Measurements from ENCODE around the gene COA1.
"Not testable (repeated sequence)": the region's sequence is repeated elsewhere in the genome, so short reads cannot be mapped to it uniquely, and the experiment has no call there.

The COA1 gene

DNA sequence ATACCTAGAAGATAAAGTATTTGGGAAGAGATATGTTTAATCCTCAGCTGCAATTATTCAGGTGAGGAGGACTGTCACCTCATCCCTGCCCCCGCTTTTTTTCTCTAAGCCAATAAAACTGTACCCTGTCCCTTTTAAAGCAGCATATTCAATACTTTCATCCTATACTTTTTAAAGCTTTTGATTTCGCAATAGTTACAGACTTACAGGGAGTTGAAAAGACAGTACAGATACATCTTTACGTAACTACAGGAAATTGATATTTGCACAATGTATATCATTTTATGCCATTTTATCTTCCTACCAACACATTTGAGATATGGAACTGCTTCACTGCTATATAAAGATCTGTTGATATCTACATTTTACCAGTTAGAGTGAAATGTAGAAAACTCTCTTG, 98.8 kb downstream of the COA1 start:
- no peak for DNase-seq (ENCODE audit: low read depth in 2 of 2)

DNA sequence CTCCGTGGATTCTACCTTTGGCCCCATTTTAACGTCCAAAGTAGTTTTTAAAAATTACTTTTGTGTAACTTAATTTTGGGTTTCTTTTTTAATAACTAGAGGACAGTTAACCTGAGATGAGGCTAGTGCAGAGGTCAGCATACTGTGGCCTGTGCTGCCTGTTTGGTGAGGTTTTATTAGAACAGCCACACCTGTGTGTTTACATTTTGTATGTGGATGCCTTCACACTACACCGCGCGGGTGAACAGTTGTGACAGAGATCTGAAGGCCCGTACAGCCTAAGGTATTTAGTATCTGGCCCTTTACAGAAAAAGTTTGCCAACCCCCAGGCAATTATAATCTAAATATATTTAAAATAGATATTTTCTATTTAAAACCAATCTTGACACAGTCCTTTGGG, 99.5 kb downstream of the COA1 start:
- DNase-seq (ENCODE audit: low read depth in 2 of 2) = no peak

DNA sequence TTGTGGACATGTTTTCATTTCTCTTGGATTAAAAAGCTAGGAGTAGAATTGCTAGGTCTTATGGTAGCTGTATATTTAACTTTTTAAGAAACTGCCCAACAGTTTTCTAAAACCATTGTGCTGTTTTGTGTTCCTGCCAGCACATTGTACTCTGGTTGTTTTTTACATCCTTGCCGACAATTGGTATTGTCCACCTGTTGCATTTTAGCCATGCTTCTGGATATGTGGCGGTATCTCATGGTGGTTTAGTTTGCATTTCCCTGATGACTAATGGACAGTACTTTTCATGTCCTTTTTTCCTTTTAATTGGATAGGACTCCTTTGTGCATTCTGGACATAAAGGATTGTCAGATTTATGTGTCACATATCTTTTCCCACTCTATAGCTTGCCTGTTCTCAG, 100.9 kb downstream of the COA1 start:
- DNase-seq (ENCODE audit: low read depth in 2 of 2) = no peak

DNA sequence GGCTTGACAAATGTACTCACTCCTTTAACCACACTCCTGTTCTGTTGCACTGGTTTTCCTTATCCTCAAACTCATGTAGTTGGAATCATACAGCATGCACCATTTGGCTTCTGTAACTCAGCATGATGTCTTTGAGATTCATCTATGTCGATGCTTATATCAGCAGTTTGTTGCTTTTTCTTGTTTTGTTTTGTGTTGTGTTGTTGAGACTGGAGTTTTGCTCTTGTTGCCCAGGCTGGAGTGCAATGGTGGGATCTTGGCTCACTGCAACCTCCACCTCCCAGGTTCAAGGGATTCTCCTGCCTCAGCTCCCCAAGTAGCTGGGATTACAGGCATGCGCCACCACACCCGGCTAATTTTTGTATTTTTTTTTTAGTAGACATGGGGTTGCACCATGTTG, 101.5 kb downstream of the COA1 start:
- not testable (repeated sequence) for DNase-seq (ENCODE audit: low read depth in 2 of 2)

DNA sequence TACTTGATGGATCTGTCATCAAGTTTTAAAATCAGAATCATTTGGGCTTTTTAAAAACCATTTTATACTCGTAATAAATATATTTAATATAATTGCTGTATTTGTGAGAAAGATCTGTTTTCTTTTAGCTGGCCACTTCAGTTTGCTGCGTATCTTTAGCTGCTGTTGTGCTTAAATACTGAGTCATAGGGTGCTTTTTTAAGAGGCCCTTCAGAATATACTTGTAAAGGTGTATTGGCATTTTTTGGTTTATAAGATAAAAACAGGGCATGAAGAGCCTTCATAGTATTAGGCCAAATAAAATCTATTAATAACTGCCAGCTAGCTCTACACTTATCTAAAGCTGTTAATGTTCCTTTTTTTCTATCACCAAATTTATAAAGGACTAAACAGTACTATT, 102.6 kb downstream of the COA1 start:
- no peak for DNase-seq (ENCODE audit: low read depth in 2 of 2)

DNA sequence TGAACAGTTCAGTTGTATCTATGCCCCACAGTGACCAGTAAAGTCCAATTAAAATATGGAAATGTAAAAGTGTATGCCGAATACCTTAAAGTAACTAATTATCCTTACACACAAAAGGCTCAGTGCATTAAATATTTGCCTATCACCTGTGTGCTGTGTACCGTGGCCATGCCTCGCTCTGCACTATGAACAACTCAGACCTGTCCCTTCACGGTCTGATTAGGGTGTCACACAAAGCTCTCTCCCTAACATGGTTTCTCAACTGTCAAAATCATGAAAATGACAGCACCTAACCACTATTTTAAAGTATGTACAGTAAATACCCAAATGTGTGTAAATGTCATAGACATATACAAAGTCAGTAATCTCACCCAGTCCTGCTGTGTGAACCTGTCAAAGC, 103.3 kb downstream of the COA1 start:
- no peak for DNase-seq (ENCODE audit: low read depth in 2 of 2)

DNA sequence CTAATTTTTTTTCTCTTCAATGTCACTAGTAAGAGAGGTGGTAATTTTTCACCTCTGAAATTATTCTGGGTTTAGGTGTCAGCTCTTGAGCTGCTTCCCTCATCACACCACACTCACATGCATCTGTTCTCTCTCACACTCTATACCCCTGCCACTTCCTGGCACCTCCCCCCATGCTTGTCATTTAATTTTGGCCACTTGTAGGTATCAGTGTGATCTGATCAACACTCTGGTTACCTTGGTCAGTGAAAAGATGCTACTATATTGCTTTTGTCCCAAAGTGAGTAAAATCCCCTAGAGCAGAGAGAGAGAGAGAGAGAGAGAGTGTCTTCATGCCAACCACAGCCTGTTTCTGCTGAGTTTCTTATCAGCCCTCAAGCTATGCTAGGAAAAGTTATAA, 103.9 kb downstream of the COA1 start:
- DNase-seq (ENCODE audit: low read depth in 2 of 2) = no peak

DNA sequence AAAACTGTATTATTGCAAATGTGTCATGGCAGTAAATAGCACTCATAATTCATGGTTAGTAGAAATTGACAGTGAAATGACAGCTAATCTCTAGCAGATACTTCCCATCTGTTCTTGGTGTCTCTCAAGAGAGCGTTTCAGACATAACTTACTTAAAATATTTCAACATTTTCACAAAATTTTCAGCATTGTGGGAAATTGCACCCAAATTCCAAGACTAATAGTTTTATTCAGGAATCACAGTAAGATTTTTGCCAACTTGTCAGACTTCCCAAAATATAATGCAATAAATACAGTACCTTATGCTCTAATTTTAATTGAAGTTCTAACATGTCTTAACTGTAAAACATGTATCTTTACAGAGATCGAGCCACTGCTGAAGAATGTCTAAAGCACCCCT, 105.2 kb downstream of the COA1 start:
- no peak for DNase-seq (ENCODE audit: low read depth in 2 of 2)

DNA sequence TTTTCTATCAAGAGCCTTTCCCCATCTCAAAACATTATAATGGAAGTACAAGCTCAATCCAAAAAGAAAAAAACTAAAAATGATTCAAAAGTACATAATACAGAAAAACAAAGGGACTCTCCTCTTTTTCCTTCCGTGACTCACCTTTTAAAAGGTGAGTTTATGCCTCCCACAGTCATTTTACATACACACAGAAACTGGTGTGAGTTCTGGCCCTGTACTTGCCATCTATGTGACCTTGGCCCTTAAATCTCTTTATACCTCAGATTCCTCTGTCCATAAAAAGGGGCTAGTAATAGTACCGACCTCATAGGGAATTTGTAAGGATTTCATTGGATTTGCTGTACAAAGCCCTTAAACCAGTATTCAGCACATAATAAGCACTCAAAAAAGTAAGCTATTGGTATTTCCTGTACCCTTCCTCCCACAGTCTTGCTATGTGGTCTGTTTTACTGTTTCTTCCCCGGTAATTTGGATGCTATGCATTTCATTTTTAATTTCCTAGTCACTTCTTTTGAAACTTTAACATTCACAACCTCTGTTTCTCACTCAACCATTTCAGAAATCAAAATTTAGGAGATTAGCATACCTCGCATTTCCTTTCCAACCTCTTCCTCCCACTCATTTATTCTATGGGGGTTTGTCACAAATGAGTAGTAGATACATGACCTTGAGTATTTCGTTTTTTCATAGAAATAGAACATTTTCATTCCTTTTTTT, 107.4 kb downstream of the COA1 start:
- DNase-seq (ENCODE audit: low read depth in 2 of 2) = peak; percentile 15 to 25

DNA sequence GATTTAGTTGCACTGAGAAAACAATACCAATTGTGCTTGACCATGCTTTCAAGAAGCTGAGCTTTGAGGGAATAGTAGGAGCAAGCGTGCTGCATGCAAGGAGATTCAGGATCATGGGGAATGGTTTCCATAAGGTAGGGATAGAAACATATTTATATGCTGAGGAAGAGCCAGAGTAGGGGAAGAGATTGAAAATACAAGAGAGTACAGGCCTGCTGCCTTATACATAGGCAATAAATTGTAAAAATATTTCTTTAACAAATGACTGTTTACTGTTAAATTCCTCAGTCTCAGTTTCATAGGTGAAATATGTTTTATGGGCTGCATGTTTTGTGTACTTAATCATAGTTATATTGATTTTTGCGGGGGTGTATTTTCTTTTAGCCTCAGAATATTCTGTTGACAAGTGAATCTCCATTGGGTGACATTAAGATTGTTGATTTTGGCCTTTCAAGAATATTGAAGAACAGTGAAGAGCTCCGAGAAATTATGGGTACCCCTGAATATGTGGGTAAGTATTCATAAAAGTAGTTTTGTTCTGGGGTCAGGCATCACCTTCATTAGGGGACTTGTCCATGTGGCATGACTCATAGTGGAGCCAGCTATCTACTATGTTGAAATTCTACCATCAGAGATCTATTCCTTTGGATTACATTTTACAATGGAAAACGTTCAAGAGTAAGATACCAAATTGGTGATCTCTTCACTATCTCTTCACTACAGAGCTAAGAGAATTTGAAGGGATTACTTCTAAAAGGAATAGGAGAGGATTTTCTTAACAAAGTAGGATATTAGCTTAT, 109.9 kb downstream of the COA1 start:
- DNase-seq (ENCODE audit: low read depth in 2 of 2) = no peak

DNA sequence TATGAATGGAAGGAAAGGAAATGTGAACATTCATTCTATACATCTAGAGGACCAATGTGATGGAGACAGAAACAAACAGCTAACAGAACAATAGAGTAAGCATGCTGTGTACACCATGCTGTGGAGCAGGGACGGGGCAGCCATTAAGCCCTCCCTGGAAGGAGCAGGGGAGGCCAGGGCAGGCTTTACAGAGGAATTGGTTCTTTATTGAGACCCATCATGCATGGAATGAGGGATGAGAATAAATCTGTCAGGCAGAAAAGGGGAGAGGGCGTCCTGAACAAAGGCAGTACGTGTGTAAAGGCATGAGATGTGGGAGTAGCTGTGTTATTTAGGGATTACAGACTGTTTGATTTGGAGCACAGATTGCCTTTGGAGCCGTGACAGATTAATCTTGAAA, 111.2 kb downstream of the COA1 start:
- DNase-seq (ENCODE audit: low read depth in 2 of 2) = no peak

DNA sequence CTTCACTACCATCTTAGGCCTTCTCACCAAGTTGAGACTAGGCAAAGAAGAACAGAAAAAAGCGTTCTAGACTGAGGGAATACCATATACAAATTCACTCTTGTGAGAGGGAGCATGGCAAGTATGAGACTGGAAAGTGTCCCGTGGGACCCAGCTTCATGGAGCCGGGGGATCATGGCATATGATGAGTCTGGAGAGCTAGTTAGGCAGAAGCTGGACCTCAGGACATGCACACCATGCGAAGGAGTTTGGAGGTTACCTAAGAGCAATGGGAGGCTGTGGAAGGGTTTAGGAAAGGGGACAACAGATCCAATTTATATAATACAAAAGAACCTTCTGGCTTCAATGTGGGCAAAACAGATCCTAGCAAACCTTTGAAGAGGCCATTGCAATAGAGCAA, 112.3 kb downstream of the COA1 start:
- DNase-seq (ENCODE audit: low read depth in 2 of 2) = no peak

DNA sequence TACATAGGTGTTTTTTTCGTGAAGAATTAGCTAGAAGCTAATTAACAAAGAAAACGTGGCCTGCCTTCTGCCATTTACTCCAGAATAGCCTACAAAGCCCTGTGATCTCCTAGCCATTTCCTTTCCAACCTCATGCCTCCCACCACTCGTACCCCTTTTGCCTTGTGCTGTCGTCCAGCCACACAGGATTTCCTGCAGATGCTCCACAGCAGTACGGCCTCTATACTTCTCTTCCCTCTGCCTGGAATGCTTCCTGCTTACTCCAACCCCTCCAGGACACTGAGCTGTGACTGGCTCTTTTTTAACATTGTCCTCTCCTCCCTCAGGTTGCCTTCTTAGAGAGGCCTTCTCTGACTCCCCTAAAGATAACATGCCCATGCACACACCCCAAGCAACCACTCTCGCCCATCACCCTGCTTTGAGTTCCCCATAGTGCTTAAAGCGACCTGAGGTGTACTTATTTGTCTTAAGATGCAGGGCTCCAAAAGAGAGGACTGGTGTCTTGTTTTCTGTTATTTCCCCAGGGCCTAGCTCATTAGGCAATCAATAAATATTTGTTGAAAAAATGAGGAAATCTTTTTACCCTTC, 113.7 kb downstream of the COA1 start:
- no peak for DNase-seq (ENCODE audit: low read depth in 2 of 2)

DNA sequence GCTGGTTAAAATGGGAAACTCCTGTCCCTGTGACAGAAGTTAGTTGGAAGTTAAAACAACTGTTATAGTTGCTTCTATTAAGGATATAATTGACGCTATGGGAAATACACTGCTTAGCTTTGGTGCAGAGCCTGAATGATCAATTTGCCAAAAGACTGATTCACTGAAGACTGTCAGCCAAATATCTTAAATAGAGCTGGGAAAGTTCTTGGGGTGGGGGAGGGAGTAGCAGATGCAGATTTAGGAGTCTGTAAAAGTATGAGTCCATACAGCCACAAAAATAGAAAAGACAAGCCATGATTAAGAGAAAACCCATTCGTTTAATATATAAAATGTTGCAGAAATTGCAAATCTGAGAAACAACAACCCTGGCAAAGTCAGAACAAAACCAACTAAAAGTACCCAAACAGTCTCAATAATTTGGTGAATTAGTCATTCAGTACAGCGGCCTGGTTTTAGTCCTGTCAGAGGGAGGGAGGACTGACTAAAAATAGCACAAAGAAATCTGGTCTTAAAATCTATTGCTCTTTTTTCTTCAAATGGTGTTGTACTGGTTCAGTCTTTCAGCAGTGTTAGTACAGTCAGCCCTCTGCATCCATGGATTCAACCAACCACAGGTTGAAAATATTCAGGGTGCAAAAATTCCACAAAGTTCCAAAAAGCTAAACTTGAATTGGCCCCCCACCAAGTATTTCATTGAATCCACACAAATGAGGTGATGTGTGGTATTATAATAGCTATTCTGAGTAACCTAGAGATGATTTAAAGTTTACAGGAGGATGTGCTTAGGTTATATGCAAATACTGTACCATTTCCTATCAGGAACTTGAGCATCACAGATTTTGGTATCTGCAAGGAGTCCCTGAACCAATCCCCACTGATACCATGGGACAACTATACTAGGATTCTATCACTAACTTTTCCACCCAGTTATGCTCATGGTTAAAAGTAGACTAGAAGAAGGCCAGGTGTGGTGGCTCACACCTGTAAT, 116.4 kb downstream of the COA1 start:
- DNase-seq (ENCODE audit: low read depth in 2 of 2) = peak; percentile 33 to 44

DNA sequence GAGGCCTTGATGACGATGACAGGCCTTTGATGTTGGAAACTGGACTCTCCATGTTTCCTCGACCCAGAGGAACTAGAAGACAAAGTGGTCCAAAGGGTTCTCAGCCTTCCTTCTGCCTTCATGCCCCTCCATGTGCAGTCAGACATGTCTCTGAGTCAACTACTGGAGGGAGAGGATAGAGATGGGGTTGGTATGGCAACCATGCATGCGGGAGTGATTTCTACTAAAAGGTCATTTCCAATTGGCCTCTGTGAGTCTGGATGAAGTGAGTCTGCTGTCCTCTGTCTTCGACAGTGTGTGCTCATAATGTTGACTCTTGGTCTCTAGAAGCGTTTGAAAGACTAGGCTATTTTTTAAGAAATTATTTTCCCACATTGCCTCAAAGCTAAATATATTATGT, 117.2 kb downstream of the COA1 start:
- DNase-seq (ENCODE audit: low read depth in 2 of 2) = no peak

DNA sequence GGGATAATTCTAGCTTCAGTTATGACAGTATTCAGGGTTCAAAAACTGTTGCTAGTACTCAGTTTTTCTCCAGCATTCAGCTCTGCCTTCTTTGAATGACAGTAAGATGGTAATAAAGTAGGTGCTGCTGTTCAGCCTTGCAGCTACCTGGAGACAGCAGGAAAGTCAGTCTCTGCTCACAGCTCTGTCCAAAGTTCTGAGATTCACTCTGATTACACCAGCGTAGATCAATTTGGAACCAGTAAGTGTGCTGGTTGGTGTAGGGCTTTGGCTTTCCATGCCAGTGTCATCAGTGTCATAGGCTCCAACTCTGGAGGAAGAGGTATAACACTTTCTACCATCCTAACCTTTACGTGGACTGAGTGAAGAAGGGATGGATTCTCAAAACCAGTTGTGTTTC, 120.2 kb downstream of the COA1 start:
- DNase-seq (ENCODE audit: low read depth in 2 of 2) = no peak

DNA sequence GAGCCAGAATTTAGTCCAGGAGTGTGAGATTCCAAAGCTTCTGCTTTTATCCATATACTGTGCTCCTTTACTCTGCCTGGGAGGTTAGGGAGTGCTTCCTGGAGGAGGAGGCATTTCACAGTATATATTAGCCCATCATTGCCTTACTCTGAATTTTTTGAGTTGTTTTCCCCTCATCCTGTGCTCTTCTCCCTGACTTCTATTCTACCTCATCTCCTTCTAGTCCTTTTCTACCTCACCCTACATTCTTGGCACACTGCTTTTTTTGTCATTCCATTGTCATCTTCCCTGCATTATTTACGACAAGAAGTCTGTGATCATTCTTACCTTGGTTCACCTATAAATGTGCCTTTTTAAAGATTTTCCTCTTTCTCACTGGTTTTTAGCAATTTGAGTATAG, 125.1 kb downstream of the COA1 start:
- no peak for DNase-seq (ENCODE audit: low read depth in 2 of 2)

DNA sequence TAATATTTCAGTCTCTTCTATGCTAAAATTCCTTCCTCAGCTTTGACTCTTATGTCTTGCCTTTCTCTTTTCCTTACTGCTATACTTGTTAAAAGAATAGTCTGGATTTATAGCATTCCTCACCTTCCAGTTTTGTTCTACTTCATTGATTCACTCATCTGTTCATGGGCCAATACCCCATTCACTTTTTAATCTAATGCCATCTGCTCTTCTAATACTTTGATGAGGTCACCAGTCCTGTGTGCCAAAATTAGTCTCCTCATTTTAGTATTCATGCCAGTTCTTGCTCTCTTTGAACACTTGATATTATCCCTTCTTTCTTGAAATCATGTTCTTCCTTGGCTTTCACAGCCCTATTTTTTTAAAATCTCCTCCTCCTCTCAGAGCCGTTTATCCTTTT, 127.1 kb downstream of the COA1 start:
- DNase-seq (ENCODE audit: low read depth in 2 of 2) = no peak

DNA sequence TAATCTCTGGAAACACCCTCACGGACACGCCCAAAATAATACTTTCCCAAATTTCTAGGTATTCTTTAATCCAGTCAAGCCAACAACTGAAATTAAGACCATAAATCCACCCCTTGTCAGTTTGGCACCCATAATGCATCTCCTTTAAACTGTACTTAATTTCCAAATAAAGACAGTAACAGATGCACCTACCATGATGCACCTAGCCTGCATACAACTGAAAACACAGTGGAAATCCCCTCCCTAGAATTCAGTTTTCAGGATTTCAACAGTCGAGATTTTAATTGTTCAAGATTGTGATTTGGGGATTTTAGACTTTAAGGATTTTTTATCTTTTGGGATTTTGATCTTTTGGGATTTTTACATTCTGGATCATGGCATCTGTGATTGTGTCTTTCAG, 129.3 kb downstream of the COA1 start:
- no peak for DNase-seq (ENCODE audit: low read depth in 2 of 2)

DNA sequence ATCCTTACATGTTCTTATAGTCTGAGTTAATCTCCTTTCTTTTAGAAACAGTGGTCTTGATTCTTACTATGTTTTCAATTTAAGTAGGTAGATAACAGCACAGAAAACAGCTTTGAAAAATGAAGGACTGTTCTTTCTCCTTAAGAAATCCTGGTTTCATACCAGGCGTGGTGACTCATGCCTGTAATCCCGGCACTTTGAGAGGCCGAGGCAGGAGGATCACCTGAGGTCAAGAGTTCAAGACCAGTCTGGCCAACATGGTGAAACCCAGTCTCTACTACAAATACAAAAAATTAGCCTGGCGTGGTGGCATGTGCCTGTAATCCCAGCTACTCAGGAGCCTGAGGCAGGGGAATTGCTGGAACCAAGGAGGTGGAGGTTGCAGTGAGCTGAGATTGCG, 132.9 kb downstream of the COA1 start:
- not testable (repeated sequence) for DNase-seq (ENCODE audit: low read depth in 2 of 2)

DNA sequence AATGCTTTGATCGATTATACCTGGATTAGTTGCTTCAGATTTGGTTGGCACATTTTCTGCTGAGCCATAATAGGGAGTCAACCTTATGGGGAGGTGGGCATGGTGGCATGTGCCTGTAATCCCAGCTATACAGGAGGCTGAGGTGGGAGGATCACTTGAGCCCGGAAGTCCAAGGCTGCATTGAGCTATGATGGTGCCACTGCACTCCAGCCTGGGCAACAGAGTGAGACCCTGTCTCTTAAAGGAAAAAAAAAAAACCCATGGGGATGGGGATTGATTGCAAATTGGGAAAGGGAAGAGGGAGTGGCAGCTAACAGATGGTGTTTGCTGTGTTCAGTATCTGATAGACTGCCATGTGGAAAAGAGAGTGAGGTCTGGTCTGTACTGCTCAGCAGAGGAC, 135.3 kb downstream of the COA1 start:
- DNase-seq (ENCODE audit: low read depth in 2 of 2) = no peak

DNA sequence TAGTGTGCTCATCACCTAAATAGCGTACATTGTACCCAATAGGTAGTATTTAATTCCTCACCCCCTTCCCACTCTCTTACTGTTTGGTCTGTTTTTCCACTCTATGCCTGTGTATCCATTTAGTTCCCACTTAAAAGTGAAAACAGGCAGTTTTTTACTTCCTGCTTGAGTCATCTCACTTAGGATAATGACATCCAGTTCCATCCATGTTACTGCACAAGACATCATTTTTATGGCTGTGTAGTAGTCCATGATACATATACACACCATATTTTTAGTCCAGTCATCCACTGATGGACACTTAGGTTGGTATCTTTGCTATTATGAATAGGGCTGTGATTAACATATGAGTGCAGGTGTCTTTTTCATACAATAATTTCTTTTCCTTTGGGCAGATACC, 136.3 kb downstream of the COA1 start:
- no peak for DNase-seq (ENCODE audit: low read depth in 2 of 2)
